ENCODE measurements around the gene HNRNPCL2. TPM values are rescaled to one million over a fixed set of nuclear protein-coding genes. Genes with fewer than 3 reads are reported as not detected.
"Not testable (repeated sequence)": the region's sequence is repeated elsewhere in the genome, so short reads cannot be mapped to it uniquely, and the experiment has no call there.

Gene HNRNPCL2
- total RNA-seq, result not detected

- H3K36me3 ChIP-seq; H3K4me3 ChIP-seq; H3K27ac ChIP-seq; H3K4me1 ChIP-seq (replicated peaks); intact Hi-C loops (cut with DNase I); DNase-seq (ENCODE audit: low spot score); H3K27me3 ChIP-seq (replicated peaks; ENCODE audit: insufficient read depth); H3K9me3 ChIP-seq: not testable (repeated sequence)
- WGBS, result 93% methylated on average over 6 of the region's 6 CpGs
These were observed at the start of gene HNRNPCL2 for GRCh38 chr1:13116754-13117153. TSS of gene HNRNPCL2 (minus strand) at chr1:13116854. CDS start at chr1:13116400, 454 bp downstream.

GRCh38 chr1:13165531-13165930, 48.9 kb upstream of the HNRNPCL2 start, which contains the start of gene HNRNPCL4:
TSS of gene HNRNPCL4 (minus strand) at chr1:13165631. CDS start at chr1:13165467, 164 bp downstream.
- DNase-seq (ENCODE audit: low spot score); intact Hi-C loops (cut with DNase I); H3K27ac ChIP-seq; H3K27me3 ChIP-seq (replicated peaks; ENCODE audit: insufficient read depth); H3K9me3 ChIP-seq; H3K36me3 ChIP-seq; H3K4me1 ChIP-seq (replicated peaks); H3K4me3 ChIP-seq: not testable (repeated sequence)
- WGBS, result no CpG with 5 or more reads among the region's 8 CpGs

DNA sequence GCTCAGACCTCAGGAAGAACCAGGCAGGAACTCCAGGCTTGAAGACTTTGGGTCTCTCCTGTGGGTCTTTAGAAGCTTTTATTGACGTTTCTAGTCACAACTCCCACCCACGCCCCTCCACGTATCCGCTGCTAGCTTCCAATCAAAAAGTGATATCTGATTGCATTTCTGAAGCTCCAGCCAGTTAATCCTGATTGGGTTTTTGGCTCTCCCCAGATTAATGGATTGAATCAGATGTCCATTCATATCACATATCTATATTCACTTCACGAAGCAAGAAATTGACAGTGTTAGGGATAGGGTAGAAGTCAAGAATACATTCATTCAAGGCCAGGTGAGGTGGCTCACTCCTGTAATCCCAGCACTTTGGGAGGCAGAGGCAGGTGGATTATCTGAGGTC, 39.3 kb upstream of the HNRNPCL2 start, which contains the start of gene PRAMEF26:
Gene PRAMEF26 (minus strand): TSS at position 101 of the 400 bp plus-strand sequence. CDS start 2,914 bp downstream, outside the sequence.
- H3K4me3 ChIP-seq; DNase-seq (ENCODE audit: low spot score); intact Hi-C loops (cut with DNase I); H3K27me3 ChIP-seq (replicated peaks; ENCODE audit: insufficient read depth); H3K4me1 ChIP-seq (replicated peaks); H3K27ac ChIP-seq; H3K9me3 ChIP-seq; H3K36me3 ChIP-seq: not testable (repeated sequence)
- whole genome bisulfite sequencing, result no CpG with 5 or more reads among the region's 5 CpGs

- intact Hi-C loops (cut with DNase I); H3K4me3 ChIP-seq: not testable (repeated sequence)
- WGBS, result no CpG with 5 or more reads among the region's 4 CpGs
These were observed 46.2 kb downstream of the HNRNPCL2 start, which contains the start of gene PRAMEF25 for GRCh38 chr1:13070474-13070873. TSS of gene PRAMEF25 (plus strand) at chr1:13070774. CDS start at chr1:13073694, 2,920 bp downstream.

More at GRCh38 chr1:13070474-13070873, 46.2 kb downstream of the HNRNPCL2 start, which contains the start of gene PRAMEF25:
- H3K4me1 ChIP-seq (replicated peaks); H3K36me3 ChIP-seq; H3K27ac ChIP-seq; H3K27me3 ChIP-seq (replicated peaks; ENCODE audit: insufficient read depth); DNase-seq (ENCODE audit: low spot score); H3K9me3 ChIP-seq: not testable (repeated sequence)

Other genes with a start within 250 kb of the HNRNPCL2 start
- not detected for gene PRAMEF4, start 230.7 kb downstream of the HNRNPCL2 start, total RNA-seq
- gene PRAMEF10, start 218.6 kb downstream of the HNRNPCL2 start, total RNA-seq, result not detected
- gene PRAMEF7, start 200.2 kb downstream of the HNRNPCL2 start, total RNA-seq, result not detected
- gene PRAMEF6, start 169.3 kb downstream of the HNRNPCL2 start, total RNA-seq, result not detected
- not detected for gene PRAMEF27, start 60.3 kb downstream of the HNRNPCL2 start, total RNA-seq
- not detected for gene HNRNPCL3, start 56.1 kb downstream of the HNRNPCL2 start, total RNA-seq
- gene PRAMEF25, start 46.1 kb downstream of the HNRNPCL2 start, total RNA-seq, result not detected
- gene PRAMEF26, start 39.2 kb upstream of the HNRNPCL2 start, total RNA-seq, result not detected
- gene HNRNPCL4, start 48.8 kb upstream of the HNRNPCL2 start, total RNA-seq, result not detected
- gene PRAMEF9, start 55.0 kb upstream of the HNRNPCL2 start, total RNA-seq, result not detected
- not detected for gene PRAMEF13, start 84.6 kb upstream of the HNRNPCL2 start, total RNA-seq
- gene PRAMEF18, start 109.3 kb upstream of the HNRNPCL2 start, total RNA-seq, result not detected
- not detected for gene PRAMEF5, start 137.3 kb upstream of the HNRNPCL2 start, total RNA-seq
- gene PRAMEF8, start 168.3 kb upstream of the HNRNPCL2 start, total RNA-seq, result not detected
- gene PRAMEF33, start 186.7 kb upstream of the HNRNPCL2 start, total RNA-seq, result not detected
- gene PRAMEF15, start 198.7 kb upstream of the HNRNPCL2 start, total RNA-seq, result not detected
- gene PRAMEF14, start 230.3 kb upstream of the HNRNPCL2 start, total RNA-seq, result not detected